Measurements from ENCODE around the gene ATXN7L1. TPM values are rescaled to one million over a fixed set of nuclear protein-coding genes. Genes with fewer than 3 reads are reported as not detected.

ATXN7L1 gene
- total RNA-seq, 5 donors from 2014 or later (not counting 1 experiment from before 2014, with no cell fraction given), result 42.3 to 54.7 (median 47.4) TPM

GRCh38 chr7:105734233-105734632 is 142.2 kb downstream of the ATXN7L1 start:
- no peak overlapping the region for H3K4me3 ChIP-seq (ENCODE audit: control insufficient read depth in 1 of 2, extremely low read depth in 1 of 2, low read length in 1 of 2)
- peaks cover 0 to 5% of the 10 kb centered on the region in 2 donors for H3K36me3 ChIP-seq (ENCODE audit: control insufficient read depth in 2 of 2, extremely low read depth in 1 of 2, insufficient read depth in 1 of 2, low read length in 1 of 2)
- ATAC-seq (replicated peaks in 1 of 4) (no peak), DNase-seq (no peak)
- Mint-ChIP-seq H3K4me3 (no peak overlapping the region), H3K36me3 (peaks cover 10% of the 10 kb centered on the region), H3K9me3 (no peaks in the 10 kb centered on the region), H3K27me3 (no peaks in the 10 kb centered on the region), H3K4me1 (peaks cover 0 to 8% (median 3%) of the 10 kb centered on the region in 3 donors), H3K27ac (peak overlapping the region in 1 of 2 donors; percentile 18)
- no peaks in the 10 kb centered on the region for H3K27me3 ChIP-seq (replicated peaks in 1 of 2; ENCODE audit: control insufficient read depth in 2 of 2, extremely low read depth in 1 of 2, insufficient read depth in 2 of 2, low read length in 1 of 2)
- H3K27ac ChIP-seq (ENCODE audit: low read length), result no peak overlapping the region
- H3K9me3 ChIP-seq, result no peaks in the 10 kb centered on the region
- ChIA-PET CTCF (no interaction called here), POLR2A (interaction anchor here in 1 of 2 donors (0.9 kb wide), 1 partner anchor 14 kb away, joined by 7 read pairs; no protein-coding TSS in a partner anchor)
- no peaks in the 10 kb centered on the region for H3K4me1 ChIP-seq (ENCODE audit: control insufficient read depth in 1 of 2, extremely low read depth in 1 of 2, insufficient read depth in 2 of 2, low read length in 2 of 2)
- 85% methylated on average over 5 of the region's 6 CpGs for WGBS (ENCODE audit: insufficient coverage)

GRCh38 chr7:105731042-105731441 is 145.4 kb downstream of the ATXN7L1 start:
- Histone ChIP-seq H3K4me1 (ENCODE audit: control insufficient read depth in 1 of 2, extremely low read depth in 1 of 2, insufficient read depth in 2 of 2, low read length in 2 of 2) (no peaks in the 10 kb centered on the region), H3K36me3 (ENCODE audit: control insufficient read depth in 2 of 2, extremely low read depth in 1 of 2, insufficient read depth in 1 of 2, low read length in 1 of 2) (peaks cover 0 to 3% of the 10 kb centered on the region in 2 donors), H3K27me3 (replicated peaks in 1 of 2; ENCODE audit: control insufficient read depth in 2 of 2, extremely low read depth in 1 of 2, insufficient read depth in 2 of 2, low read length in 1 of 2) (no peaks in the 10 kb centered on the region), H3K9me3 (no peaks in the 10 kb centered on the region), H3K4me3 (ENCODE audit: control insufficient read depth in 1 of 2, extremely low read depth in 1 of 2, low read length in 1 of 2) (no peak overlapping the region), H3K27ac (ENCODE audit: low read length) (no peak overlapping the region)
- DNase-seq (no peak), ATAC-seq (replicated peaks in 1 of 4) (no peak)
- H3K4me3 Mint-ChIP-seq, result no peak overlapping the region
- H3K9me3 Mint-ChIP-seq, result no peaks in the 10 kb centered on the region
- H3K27ac Mint-ChIP-seq, result no peak overlapping the region
- H3K36me3 Mint-ChIP-seq, result peaks cover 6% of the 10 kb centered on the region
- peaks cover 0 to 8% (median 2%) of the 10 kb centered on the region in 3 donors for H3K4me1 Mint-ChIP-seq
- ChIA-PET CTCF (no interaction called here), POLR2A (interaction anchor here in 1 of 2 donors (0.7 kb wide), 1 partner anchor 11 kb away, joined by 6 read pairs; no protein-coding TSS in a partner anchor)
- H3K27me3 Mint-ChIP-seq, result no peaks in the 10 kb centered on the region
- no CpG with 5 or more reads among the region's 3 CpGs for WGBS (ENCODE audit: insufficient coverage)

- ATAC-seq (replicated peaks in 1 of 4) (no peak), DNase-seq (no peak)
- Histone ChIP-seq H3K4me1 (ENCODE audit: control insufficient read depth in 1 of 2, extremely low read depth in 1 of 2, insufficient read depth in 2 of 2, low read length in 2 of 2) (no peaks in the 10 kb centered on the region), H3K27ac (ENCODE audit: low read length) (no peak overlapping the region), H3K9me3 (no peaks in the 10 kb centered on the region), H3K4me3 (ENCODE audit: control insufficient read depth in 1 of 2, extremely low read depth in 1 of 2, low read length in 1 of 2) (no peak overlapping the region), H3K36me3 (ENCODE audit: control insufficient read depth in 2 of 2, extremely low read depth in 1 of 2, insufficient read depth in 1 of 2, low read length in 1 of 2) (peaks cover 0 to 3% of the 10 kb centered on the region in 2 donors), H3K27me3 (replicated peaks in 1 of 2; ENCODE audit: control insufficient read depth in 2 of 2, extremely low read depth in 1 of 2, insufficient read depth in 2 of 2, low read length in 1 of 2) (no peaks in the 10 kb centered on the region)
- no peak overlapping the region for H3K4me3 Mint-ChIP-seq
- H3K27me3 Mint-ChIP-seq, result no peaks in the 10 kb centered on the region
- ChIA-PET POLR2A (no interaction called here), CTCF (no interaction called here)
- peaks cover 4% of the 10 kb centered on the region for H3K36me3 Mint-ChIP-seq
- no peaks in the 10 kb centered on the region for H3K4me1 Mint-ChIP-seq
- no peak overlapping the region for H3K27ac Mint-ChIP-seq
- H3K9me3 Mint-ChIP-seq, result no peaks in the 10 kb centered on the region
- no CpG with 5 or more reads among the region's 2 CpGs for WGBS (ENCODE audit: insufficient coverage)
Measured at GRCh38 chr7:105728028-105728427, 148.4 kb downstream of the ATXN7L1 start.

GRCh38 chr7:105724688-105725087 is 151.7 kb downstream of the ATXN7L1 start:
- H3K4me3 Mint-ChIP-seq, result no peak overlapping the region
- H3K4me1 Mint-ChIP-seq, result no peaks in the 10 kb centered on the region
- Histone ChIP-seq H3K4me1 (ENCODE audit: control insufficient read depth in 1 of 2, extremely low read depth in 1 of 2, insufficient read depth in 2 of 2, low read length in 2 of 2) (no peaks in the 10 kb centered on the region), H3K4me3 (ENCODE audit: control insufficient read depth in 1 of 2, extremely low read depth in 1 of 2, low read length in 1 of 2) (no peak overlapping the region), H3K27ac (ENCODE audit: low read length) (no peak overlapping the region), H3K27me3 (replicated peaks in 1 of 2; ENCODE audit: control insufficient read depth in 2 of 2, extremely low read depth in 1 of 2, insufficient read depth in 2 of 2, low read length in 1 of 2) (no peaks in the 10 kb centered on the region), H3K9me3 (no peaks in the 10 kb centered on the region), H3K36me3 (ENCODE audit: control insufficient read depth in 2 of 2, extremely low read depth in 1 of 2, insufficient read depth in 1 of 2, low read length in 1 of 2) (peaks cover 3% of the 10 kb centered on the region in 2 donors)
- ChIA-PET CTCF (no interaction called here), POLR2A (no interaction called here)
- H3K9me3 Mint-ChIP-seq, result no peaks in the 10 kb centered on the region
- peaks cover 7% of the 10 kb centered on the region for H3K36me3 Mint-ChIP-seq
- no peak for ATAC-seq (replicated peaks in 1 of 4)
- no peak overlapping the region for H3K27ac Mint-ChIP-seq
- DNase-seq, result no peak
- WGBS (ENCODE audit: insufficient coverage), result no CpG with 5 or more reads among the region's 2 CpGs
- H3K27me3 Mint-ChIP-seq, result no peaks in the 10 kb centered on the region

- Histone ChIP-seq H3K4me1 (ENCODE audit: control insufficient read depth in 1 of 2, extremely low read depth in 1 of 2, insufficient read depth in 2 of 2, low read length in 2 of 2) (no peaks in the 10 kb centered on the region), H3K36me3 (ENCODE audit: control insufficient read depth in 2 of 2, extremely low read depth in 1 of 2, insufficient read depth in 1 of 2, low read length in 1 of 2) (peaks cover 3% of the 10 kb centered on the region in 2 donors), H3K9me3 (no peaks in the 10 kb centered on the region), H3K27me3 (replicated peaks in 1 of 2; ENCODE audit: control insufficient read depth in 2 of 2, extremely low read depth in 1 of 2, insufficient read depth in 2 of 2, low read length in 1 of 2) (no peaks in the 10 kb centered on the region), H3K27ac (ENCODE audit: low read length) (no peak overlapping the region), H3K4me3 (ENCODE audit: control insufficient read depth in 1 of 2, extremely low read depth in 1 of 2, low read length in 1 of 2) (no peak overlapping the region)
- CTCF ChIA-PET, result no interaction called here
- DNase-seq (no peak), ATAC-seq (replicated peaks in 1 of 4) (no peak)
- Mint-ChIP-seq H3K27ac (no peak overlapping the region), H3K36me3 (peaks cover 7% of the 10 kb centered on the region), H3K27me3 (no peaks in the 10 kb centered on the region), H3K9me3 (no peaks in the 10 kb centered on the region), H3K4me3 (no peak overlapping the region), H3K4me1 (no peaks in the 10 kb centered on the region)
- 95% methylated on average over 3 of the region's 5 CpGs for WGBS (ENCODE audit: insufficient coverage)
- POLR2A ChIA-PET, result no interaction called here
Measured at GRCh38 chr7:105723572-105723971, 152.8 kb downstream of the ATXN7L1 start.

- H3K9me3 Mint-ChIP-seq, result no peaks in the 10 kb centered on the region
- ChIA-PET POLR2A (no interaction called here), CTCF (interaction anchor here in 1 of 2 donors (0.6 kb wide), 1 partner anchor 52 kb away, joined by 5 read pairs; no protein-coding TSS in a partner anchor)
- H3K27me3 Mint-ChIP-seq, result no peaks in the 10 kb centered on the region
- 93% methylated on average over 4 of the region's 5 CpGs for WGBS (ENCODE audit: insufficient coverage)
- ATAC-seq (replicated peaks in 1 of 4) (no peak), DNase-seq (no peak)
- no peaks in the 10 kb centered on the region for H3K9me3 ChIP-seq
- no peak overlapping the region for H3K4me3 Mint-ChIP-seq
- H3K4me1 ChIP-seq (ENCODE audit: control insufficient read depth in 1 of 2, extremely low read depth in 1 of 2, insufficient read depth in 2 of 2, low read length in 2 of 2), result no peaks in the 10 kb centered on the region
- no peaks in the 10 kb centered on the region for H3K4me1 Mint-ChIP-seq
- no peak overlapping the region for H3K27ac ChIP-seq (ENCODE audit: low read length)
- H3K4me3 ChIP-seq (ENCODE audit: control insufficient read depth in 1 of 2, extremely low read depth in 1 of 2, low read length in 1 of 2), result no peak overlapping the region
- no peak overlapping the region for H3K27ac Mint-ChIP-seq
- no peaks in the 10 kb centered on the region for H3K27me3 ChIP-seq (replicated peaks in 1 of 2; ENCODE audit: control insufficient read depth in 2 of 2, extremely low read depth in 1 of 2, insufficient read depth in 2 of 2, low read length in 1 of 2)
- peaks cover 2 to 3% of the 10 kb centered on the region in 2 donors for H3K36me3 ChIP-seq (ENCODE audit: control insufficient read depth in 2 of 2, extremely low read depth in 1 of 2, insufficient read depth in 1 of 2, low read length in 1 of 2)
- H3K36me3 Mint-ChIP-seq, result peaks cover 7% of the 10 kb centered on the region
Measured at GRCh38 chr7:105721571-105722104, 154.8 kb downstream of the ATXN7L1 start.

Data from T-cell (primary cell).